CD4-positive, alpha-beta T cell treated with Interleukin-10 for 1 hour (primary cell): ENCODE measurements around the gene GIPC3.
"Not testable (repeated sequence)": the region's sequence is repeated elsewhere in the genome, so short reads cannot be mapped to it uniquely, and the experiment has no call there.

Experiments
- DNase-seq: peaks from one replicate; pipeline ENCODE4 v3.0.0-alpha.2; 2020

Gene GIPC3

DNA sequence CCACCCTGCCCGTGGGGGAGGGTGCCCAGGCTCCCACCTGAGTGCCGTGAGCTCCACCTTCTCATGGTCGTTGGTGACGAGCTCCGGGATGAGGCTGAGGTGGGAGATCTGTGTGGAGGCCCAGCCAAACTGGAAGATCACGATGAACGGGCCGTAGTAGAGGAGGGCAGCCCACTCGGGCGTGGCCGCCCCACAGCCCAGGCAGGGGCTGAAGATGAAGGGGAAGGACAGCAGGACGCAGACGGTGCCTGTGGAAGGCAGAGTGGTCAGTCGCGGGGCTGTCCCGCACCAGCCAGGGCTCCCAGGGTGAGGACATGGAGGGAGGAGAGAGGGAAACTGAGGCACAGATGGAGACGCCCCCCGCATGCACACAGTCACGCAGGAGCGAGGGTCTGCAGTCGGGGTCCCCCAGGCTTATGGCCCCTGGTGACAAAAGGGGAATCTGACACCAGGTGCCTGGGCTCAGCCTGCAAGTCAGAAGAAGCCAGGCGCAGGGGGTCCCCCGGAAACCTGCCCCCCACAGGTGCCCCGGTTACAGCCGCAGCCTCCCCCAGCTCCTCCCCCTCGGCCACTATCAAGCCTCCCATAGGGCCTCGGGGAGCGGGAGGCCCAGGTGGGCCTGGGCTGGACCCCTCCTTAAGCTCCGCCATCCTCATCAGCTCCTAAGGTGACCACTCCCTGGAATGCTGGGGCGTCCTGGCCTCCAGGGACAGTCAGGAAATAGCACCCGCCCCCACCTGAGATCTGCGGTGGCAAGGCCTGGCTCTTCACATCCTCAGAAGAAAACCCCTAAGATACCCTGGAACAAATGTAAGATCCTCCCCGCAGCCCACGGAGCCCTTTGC lies 34.1 kb upstream of the GIPC3 start:
- no peak for DNase-seq

GRCh38 chr19:3551792-3552095 lies 33.5 kb upstream of the GIPC3 start:
- no peak for DNase-seq

DNA sequence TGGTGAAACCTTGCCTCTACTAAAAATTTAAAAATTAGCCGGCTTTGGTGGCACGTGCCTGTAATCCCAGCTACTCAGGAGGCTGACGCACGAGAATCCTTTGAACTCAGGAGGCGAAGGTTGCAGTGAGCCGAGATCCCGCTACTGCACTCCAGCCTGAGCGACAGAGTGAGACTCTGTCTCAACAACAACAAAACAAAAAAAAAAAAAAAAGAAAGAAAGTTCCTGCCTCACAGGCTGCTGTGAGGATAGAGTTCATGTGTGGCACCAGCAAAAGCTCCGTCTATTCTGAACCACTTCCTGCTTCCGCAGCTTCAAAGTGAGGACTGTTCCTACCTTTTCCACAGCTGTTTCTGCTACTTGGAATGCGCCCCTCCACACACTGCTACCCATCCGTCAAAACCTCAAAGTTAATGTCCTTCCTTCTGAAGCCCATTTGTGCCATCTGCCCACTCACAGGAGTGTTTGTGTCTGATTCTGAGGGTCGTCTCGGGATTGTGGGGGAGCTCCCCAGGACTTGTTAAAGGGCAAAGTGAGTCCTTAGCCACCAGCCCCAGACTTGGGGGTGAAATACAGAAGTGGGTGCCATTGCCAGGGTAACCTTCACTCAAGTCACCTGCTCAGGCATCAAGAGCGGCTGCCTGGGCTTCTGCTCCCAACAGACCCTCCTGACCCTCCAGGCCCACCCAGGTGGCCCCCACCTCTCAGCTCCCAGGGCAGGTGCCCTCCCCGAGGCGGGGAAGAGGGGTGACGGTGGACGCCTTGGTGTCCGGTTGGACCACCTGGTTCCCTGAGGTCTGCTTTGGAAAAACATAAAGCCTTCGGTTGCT lies 30.8 kb upstream of the GIPC3 start:
- DNase-seq = peak; percentile 66

DNA sequence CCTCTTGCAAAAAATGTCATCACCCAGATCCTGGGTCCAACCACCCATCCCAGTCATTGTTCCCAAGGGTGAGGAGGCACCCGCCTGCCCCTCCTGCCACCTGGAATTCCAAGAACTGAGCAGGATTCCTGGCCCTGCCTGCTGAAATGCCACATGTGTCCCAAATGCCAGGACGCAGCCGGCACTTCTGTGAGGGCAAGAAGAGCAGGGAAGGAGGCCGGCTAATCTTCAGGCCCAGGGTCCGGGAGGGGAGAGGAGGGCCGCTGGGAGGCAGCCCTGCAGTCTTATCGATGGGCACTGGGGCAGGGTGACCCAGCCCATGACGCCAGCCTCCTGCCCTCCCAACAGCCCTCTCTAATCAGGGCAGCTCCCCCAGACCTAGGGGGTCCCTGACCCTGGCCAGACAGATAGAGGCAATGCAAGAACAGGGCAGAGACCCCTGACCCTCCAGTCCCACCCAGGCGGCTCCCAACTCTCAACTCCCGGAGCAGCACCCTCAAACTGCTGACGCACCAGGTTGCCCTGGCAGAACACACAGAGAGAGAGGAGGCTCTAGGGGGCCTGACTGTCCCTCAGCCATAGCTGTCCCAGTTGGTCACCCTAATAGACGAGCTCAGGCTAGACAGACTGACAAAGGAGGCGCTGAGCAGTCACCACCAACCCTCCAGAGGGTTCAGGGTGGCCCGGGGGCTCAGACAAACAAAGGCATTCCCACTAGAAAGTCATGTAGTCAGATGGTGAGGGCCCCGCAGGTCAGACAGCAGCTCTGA lies 29.4 kb upstream of the GIPC3 start:
- no peak for DNase-seq

DNA sequence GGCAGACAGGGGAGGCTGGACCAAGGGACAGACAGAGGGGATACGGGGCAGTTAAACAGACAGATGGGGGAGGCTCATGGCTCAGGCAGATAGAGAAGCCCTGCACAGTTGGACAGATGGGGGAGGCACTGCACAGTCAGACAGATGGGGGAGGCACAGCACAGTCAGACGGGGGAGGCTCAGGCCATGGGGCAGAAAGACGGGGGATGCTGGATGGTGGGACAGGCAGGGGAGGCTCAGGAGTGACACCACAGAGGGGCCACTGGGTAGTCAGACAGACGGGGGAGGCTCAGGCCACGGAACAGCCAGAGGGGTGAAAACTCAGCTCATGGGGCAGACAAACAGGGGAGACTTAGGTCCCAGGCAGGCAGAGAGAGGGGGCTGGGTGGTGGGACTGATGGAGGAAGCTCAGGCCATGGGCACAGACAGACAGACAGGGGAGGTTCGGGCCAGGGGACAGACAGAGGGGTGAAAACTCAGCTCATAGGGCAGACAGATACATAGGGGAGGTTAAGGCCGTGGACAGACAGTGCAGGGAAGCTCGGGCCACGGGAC lies 28.8 kb upstream of the GIPC3 start:
- no peak for DNase-seq

GRCh38 chr19:3556978-3557460 lies 28.3 kb upstream of the GIPC3 start:
- DNase-seq = peak; percentile 55

GRCh38 chr19:3557461-3558248 lies 27.6 kb upstream of the GIPC3 start, which contains the start of gene MFSD12:
MFSD12 (minus strand) TSS chr19:3557586; CDS start chr19:3557403, 183 bp downstream.
- DNase-seq = peak; percentile 95

DNA sequence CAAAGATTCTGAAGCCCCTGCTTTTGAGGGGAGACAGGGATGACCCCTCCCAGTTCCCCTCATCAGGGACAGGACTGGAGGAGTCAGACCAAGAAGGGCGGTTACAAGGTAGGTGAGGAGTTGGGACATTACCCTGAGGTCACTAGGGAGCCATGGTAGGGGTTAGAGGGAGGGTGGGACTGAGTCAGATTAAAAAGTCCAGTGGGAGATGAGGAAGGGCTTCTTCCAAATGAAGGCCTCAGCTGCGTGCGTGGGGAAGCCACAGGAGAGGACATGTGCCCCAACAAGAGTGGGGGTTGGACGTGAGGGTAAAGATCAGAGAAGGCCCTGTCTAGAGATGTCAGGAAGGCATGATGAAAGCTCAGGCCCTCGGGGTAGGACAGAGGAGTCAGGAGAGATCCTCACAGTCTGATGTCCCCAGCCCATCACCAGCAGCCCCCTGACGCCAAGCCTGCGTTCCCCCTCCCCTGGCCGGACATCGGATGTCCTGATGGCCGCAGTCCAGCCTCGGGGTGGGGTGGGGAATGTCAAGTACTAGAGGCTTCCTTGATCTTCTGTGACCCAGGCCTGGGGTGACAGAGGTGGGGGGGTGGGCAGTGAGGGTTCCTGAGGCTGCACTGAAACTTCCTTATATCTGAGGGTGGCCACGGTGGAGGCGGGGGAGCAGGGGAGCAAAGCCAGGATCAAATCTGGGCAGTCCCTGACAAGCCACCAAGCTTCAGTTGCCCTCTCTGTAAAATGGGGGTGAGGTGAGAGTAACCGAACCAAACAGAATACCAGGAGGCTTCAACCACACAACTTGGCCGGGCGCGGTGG lies 21.4 kb upstream of the GIPC3 start:
- no peak for DNase-seq

DNA sequence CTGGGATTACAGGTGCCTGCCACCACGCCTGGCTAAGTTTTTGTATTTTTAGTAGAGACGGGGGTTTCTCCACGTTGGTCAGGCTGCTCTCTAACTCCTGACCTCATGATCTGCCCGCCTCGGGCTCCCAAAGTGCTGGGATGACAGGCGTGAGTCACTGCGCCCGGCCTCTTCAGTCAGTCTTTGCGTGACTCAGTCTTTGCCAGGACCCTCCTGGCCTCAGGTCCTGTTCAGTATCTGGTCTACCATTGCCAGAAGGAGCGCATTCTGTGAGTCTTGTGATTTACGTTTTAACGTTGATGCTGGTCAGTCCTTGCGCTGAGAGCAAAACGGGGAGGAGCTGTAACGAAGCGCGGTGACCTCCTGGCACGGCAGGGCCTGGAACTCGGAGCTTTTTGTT lies 20.1 kb upstream of the GIPC3 start:
- DNase-seq = no peak

GRCh38 chr19:3570042-3570441 lies 15.2 kb upstream of the GIPC3 start:
- DNase-seq = not testable (repeated sequence)

DNA sequence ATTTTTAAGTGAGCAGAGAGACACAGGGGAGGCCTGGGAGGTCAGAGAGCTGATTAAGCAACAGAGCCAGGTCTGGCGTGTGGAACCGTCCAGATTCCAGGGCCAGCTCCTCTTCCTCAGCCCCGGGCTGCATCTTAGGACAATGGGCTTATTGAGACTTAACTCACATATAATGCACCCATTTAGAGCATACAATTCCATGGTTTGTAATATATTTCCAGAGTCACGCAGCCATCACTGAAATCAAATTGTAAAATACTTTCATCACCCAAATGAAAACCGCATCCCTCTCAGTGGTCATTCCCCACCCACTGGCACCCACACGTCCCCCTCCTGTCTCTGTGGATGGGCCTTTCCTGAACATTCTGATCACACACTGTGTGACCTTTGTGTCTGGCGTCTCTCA lies 14.7 kb upstream of the GIPC3 start:
- DNase-seq = no peak

DNA sequence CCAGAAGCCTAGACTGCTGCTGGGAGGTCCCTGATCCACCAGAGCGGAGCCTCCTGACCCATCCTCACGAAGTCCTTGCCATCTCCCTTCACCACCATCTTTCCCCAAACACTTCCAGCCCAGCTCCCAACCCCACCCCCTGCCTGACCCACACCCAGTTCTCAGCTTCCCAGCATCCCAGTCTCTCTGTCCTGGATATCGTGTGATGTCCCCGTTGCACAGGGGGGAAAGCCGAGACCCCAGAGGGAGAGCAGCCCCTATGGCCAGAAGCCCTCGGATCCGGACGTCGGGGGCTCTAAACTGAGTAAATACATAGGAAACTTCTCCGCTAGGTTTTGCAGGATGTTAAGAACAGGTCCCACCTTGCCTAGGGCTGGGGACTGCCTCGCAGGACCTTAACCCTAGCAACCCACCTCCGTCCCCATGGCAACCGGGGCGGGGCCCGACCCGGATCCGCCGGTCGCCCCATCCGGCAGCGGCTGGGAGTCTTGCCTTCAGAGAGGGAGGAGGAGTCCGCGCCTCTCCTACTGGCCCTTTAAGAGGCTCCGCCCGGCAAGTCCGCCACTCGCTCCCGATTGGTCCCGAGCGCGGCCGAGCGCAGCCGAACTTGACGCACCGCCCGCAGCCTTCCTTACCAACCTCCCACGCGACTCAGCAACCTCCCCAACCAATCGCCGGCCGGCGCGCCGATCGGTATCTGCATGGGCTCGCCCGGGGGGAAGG lies 13.0 kb upstream of the GIPC3 start:
- peak; percentile 99 for DNase-seq

- no peak for DNase-seq
Measured at GRCh38 chr19:3572855-3573161, 12.5 kb upstream of the GIPC3 start, which contains the start of gene HMG20B. HMG20B (plus strand) TSS chr19:3572944; CDS start chr19:3573310, 366 bp downstream.

DNA sequence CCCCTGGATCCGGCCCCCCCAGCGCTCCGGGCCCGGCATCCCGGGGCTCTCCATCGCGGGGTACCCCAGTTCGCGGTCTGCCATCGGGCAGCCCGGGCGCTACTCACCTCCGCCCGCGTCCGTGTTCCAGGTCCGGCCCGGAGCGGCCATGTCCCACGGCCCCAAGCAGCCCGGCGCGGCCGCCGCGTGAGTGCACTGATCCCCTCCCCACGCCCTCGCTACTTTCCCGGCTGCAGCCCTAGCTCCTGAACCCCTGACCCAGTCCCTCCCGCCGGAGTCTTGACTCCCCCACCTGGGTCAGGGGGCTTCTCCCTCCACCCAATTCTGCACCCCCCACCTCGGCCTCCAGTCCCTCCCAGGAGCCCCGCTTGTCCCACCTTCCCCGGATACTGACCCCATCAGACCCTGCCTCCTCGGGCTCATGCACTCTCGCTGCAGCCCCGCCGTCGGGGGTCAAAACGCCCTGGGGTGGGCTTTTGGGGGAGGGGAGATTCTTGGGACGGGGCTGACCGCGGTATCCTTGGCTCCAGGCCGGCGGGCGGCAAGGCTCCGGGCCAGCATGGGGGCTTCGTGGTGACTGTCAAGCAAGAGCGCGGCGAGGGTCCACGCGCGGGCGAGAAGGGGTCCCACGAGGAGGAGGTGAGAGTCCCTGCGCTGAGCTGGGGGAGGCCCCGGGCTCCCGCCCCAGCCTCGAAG lies 12.0 kb upstream of the GIPC3 start:
- no peak for DNase-seq

DNA sequence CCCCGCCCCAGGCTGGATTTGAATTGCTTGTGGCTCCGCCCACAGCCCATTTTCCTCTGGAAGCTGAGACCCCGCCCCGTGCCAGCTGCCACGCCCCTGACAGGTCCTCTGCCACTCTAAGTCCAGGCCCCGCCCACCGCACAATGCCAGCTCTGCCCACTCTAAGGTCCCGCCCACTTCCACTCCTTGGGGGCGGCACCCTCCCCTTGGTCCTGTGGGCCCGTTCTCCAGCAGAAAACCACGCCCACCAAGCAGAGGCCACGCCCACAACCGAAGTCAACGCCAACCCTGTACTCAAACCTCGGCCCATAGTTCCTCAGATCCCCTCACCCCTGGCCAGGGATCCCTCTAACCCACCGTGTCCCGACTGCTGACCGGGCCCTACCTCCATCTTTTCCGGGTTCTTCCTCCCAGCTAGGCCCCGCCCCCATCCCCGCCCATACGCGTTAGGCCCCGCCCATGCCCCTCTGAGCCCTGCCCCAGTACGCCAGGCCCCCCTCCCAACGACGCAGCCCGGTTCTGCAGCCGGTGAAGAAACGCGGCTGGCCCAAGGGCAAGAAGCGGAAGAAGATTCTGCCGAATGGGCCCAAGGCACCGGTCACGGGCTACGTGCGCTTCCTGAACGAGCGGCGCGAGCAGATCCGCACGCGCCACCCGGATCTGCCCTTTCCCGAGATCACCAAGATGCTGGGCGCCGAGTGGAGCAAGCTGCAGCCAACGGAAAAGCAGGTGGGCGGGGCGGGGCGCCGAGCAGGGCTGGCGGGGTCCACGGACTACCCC lies 11.2 kb upstream of the GIPC3 start:
- peak; percentile 88 for DNase-seq

DNA sequence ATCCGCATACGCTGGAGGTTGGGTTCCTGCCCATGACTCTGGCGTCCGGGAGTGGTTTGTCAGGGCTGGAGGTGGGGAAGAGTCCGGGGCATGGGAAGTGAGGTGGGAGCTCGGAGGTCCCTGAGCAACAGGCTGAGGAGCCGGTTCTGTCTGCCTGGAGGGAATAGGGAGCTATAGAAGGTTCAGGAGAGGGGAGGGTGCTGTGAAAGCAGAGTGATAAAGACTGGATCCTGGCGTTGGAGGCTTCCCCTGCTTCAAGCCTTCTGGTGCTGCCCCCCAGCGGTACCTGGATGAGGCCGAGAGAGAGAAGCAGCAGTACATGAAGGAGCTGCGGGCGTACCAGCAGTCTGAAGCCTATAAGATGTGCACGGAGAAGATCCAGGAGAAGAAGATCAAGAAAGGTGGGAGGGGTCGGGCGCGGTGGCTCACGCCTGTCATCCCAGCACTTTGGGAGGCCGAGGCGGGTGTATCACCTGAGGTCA lies 10.0 kb upstream of the GIPC3 start:
- peak; percentile 31 for DNase-seq

GRCh38 chr19:3575949-3576673 lies 9.2 kb upstream of the GIPC3 start:
- no peak for DNase-seq
